Activated CD4-positive, CD25-positive, alpha-beta regulatory T cell treated with anti-CD3 and anti-CD28 coated beads, Interleukin-2, amount 50 U/mL, for 16 hours (primary cell): ENCODE data around the gene SLIT1.

Experiments
- DNase-seq: peaks from one replicate; pipeline ENCODE4 v3.0.0-alpha.2; 2020; ENCODE audit warnings: low read depth, low spot score

The SLIT1 gene

DNA sequence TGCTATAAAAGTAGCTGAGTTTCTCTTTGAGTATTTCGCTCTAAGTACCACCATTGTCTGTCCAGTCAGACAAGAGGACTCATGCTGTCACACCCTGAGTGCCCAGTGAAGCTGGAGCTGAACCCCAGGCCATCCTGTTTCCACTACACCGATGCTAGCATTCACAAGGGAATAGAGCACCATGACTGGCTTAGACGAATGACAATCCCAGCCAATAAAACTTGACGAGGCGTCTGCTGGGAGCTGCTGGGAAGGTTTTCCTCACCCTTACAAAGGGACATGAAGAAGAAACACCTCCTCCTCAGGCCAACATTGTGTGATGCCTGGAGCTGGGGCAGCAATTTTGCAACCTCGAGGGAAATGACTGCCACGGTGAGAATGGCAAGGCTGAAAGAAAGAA lies 17.5 kb upstream of the SLIT1 start:
- DNase-seq: no peak

DNA sequence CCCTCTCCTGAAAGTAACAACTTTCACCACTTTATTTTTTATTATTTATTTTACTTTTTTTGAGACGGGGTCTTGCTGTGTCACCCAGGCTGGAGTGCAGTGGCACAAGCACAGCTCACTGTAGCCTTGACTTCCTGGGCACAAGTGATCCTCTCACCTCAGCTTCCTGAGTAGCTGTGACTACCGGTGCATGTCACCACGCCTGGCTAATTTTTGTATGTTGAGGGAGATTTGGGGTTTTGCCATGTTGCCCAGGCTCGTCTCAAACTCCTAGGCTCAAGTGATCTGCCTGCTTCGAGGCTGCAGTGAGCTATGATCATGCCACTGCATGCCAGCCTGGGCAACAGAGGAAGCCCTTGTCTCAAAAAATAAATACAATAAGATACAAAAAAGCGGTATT lies 14.9 kb upstream of the SLIT1 start:
- DNase-seq: no peak

GRCh38 chr10:97199152-97199551 lies 13.4 kb upstream of the SLIT1 start:
- DNase-seq: no peak

GRCh38 chr10:97197030-97197500 lies 11.3 kb upstream of the SLIT1 start:
- no peak for DNase-seq

- peak; percentile 7 for DNase-seq
Measured at GRCh38 chr10:97196223-97197029, 10.7 kb upstream of the SLIT1 start.

DNA sequence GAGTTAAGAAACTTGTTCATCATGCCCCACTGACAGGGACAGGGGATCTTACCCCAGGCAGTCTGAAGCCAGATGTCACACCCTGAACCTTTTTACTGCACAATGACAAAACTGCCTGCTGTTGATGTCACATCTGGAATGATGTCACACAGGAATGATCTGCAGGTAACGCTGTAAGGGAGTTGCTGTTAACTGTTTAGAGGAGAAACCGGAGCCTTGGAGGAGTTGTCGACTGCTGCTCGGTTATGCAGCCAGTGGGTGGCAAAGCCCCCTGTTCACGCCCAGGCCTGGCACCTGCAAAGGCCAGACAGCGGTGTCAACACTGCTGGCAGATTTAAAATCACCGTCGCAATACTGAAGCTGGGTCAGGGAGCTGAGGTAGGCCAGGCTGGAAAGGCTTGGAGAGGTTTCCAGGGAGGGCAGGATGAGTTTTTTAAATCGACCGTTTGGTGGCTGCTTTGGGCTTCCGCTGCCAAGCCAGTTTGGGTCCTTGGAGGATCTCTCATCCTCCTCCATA lies 10.0 kb upstream of the SLIT1 start:
- no peak for DNase-seq

- no peak for DNase-seq
Measured at GRCh38 chr10:97192952-97193435, 7.2 kb upstream of the SLIT1 start.

DNA sequence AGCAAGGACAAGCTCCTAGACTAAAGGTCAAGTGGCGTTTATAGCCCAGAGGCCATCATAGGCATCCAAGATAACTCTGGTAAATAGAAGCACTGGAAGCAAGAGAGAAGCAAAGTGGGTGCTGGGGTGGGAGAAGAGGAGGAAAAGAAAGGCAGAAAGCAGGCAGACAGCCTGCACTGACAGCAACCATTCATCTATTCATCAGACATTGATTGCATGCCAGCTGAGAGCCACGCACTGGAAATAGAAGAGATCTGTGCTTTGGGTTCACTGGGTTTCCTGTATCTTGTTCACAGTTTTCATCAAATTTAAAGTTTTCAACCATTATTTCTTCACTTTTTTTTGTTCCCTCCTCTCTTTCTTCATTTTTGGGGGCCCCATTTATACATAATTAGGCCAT lies 4.7 kb upstream of the SLIT1 start:
- no peak for DNase-seq

GRCh38 chr10:97188261-97188711 lies 2.5 kb upstream of the SLIT1 start:
- DNase-seq: no peak

GRCh38 chr10:97186911-97187310 lies 1.2 kb upstream of the SLIT1 start:
- no peak for DNase-seq

- DNase-seq: no peak
Measured at GRCh38 chr10:97184971-97185325, 811 bp downstream of the SLIT1 start.

DNA sequence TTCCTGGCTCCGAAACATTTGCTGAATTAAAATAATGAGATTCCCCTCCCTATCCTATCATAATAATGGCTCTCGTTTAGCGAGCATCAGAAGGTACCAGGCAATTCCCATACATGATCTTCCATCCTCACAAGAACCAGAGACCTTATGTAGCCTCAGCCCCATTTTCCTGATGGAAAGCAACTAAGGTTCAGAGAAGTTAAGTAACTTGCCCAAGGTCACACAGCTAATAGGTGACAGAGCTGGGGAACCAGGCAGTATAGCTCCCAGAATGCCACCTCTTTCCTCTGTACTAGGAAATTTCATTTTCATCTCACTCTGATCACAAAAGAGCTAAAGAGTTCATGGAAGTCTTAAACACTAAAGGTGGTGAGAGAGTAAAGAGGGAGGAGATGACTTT lies 2.4 kb downstream of the SLIT1 start:
- no peak for DNase-seq

DNA sequence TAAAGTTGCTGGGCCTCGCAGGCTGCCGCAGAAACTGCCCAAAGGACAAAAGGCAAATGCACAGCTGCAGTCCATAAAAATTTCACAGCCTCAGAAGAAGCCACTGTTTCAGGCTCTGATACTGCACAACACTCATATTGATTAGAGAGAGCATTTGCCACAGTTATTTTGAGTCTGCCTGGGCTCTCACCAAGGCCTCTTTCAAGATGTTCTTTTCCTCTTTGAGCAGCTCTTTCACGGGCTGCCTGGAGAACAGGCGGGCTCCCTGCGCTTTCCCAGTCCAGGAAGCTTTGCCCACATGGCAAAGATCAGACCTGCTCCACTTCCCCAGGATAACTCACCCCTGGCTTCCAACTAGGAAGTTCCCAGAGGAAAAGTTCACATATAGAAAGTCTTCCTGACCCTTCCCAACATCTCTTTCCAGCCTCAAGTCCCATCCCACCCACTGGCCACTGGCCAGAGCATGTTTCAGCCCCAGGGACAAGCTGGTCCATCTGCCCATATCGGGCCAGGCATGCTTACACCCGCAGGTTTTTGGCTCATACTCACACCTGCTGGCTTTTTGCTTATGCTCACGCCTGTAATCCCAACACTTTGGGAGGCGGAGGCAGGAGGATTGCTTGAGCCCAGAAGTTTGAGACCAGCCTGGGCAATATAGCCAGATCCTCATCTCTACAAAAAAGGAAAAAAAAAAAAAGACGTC lies 3.3 kb downstream of the SLIT1 start:
- DNase-seq: no peak

- DNase-seq: no peak
Measured at GRCh38 chr10:97180986-97181385, 4.8 kb downstream of the SLIT1 start.

DNA sequence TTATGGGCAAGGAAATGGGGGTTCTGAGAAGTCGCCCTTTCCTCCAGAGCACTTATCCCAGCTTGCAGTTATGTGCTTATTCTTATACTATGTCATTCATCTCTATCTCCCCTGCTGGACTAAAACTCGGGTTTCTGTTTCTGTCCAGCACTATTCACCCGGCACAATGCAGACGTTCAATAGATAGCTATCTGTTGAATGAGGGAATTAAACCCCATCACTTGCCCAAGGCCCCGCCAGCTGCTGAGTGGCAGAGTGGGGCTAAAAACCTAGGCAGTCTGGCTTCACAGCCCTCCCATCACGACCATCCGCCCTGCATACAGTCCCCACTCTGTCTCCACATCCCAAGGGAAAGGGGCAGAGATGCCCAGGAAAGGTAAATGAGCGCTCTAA lies 5.4 kb downstream of the SLIT1 start:
- no peak for DNase-seq

DNA sequence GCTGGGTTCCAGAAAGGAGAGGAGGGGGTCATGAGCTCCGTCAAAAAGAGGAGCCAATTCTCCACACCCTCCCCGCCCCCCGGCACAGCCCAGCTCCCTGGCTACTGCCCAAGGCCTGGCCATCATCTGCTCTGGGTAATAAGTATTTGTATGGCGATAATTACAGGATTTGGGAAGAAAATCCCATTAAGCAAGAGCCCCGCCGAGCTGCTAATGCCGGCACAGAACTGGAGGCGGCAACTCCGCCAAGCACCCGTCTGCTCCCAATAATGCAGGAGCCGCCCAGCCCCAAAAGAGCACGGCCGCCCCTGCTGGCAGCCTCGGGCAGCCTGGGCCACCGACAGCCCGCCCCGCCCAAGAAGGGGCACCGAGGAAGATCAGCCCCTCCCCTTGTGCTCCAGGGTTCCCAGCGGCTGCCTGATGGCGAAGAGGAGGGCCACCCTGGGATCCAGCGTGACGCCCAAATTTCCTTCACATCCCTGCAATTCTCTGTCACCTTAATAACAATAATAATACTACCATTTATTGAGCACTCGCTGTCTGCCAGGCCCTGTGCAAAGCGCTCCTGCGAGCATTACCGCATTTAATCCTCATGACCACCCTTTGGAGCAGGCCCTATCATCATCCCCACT lies 5.9 kb downstream of the SLIT1 start:
- DNase-seq: no peak

DNA sequence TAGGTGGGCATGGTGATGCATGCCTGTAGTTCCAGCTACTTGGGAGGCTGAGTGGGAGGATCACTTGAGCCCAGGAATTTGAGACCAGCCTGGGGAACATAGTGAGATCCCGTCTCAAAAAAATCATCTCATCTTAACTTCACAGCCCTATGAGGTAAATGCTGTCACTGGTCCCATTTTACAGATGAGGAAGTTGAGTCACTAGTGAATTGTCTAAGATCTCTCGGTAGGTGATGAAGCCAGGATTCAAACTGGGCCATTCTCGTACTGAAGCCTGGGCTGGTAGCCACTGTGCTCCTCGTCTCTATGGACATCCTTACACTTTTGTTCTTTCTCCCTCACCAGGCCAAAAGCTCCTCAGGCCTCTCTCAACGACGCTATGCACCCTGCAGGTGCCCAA lies 6.4 kb downstream of the SLIT1 start:
- no peak for DNase-seq

- DNase-seq: no peak
Measured at GRCh38 chr10:97178074-97178473, 7.7 kb downstream of the SLIT1 start.

DNA sequence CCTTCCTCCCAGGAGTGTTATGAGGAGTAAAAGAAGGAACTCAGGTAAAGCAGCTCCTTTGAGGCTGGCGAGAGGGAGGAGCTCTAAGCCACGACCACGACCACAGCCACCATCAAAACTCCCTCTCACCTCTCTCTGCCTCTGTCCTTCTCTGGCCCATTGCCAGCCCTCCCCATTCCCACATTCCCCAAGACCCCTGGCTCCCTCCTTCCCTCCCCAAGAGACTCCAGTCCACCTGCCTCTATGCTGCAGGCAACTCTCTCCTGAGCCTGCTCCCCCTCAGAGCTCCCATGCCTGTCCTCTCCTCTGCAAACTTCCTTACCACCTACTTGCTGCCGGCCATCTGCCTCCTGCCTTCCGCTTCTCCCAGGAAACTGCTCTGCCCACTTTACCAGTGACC lies 9.5 kb downstream of the SLIT1 start:
- no peak for DNase-seq

- DNase-seq: no peak
Measured at GRCh38 chr10:97175586-97175985, 10.2 kb downstream of the SLIT1 start.

DNA sequence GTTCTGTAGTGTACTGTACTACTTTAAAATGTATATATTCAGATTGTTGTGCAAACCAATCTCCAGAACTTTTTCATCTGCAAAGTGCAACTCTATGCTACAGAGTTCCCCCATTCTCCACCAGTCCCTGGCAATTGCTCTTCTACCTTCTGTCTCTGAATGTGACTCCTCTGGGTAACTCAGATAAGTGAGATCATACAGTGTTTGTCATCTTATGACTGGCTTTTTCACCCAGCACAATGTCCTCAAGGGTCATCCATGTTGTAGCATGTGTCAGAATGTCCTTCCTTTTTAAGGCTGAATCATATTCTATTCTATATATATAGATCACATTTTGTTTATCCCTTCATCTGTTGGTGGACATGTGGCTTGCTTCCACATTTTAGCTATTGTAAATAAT lies 10.8 kb downstream of the SLIT1 start:
- DNase-seq: no peak

GRCh38 chr10:97174276-97174775 lies 11.4 kb downstream of the SLIT1 start:
- no peak for DNase-seq
